DOHH2 (cell line): Measurements from ENCODE around the gene ZNF443.
"Not testable (repeated sequence)": the region's sequence is repeated elsewhere in the genome, so short reads cannot be mapped to it uniquely, and the experiment has no call there.

Experiments
- H3F3A ChIP-seq: fragments of 200-600 bp; sonication (generic), shearing (Covaris generic); 2 replicates; pipeline ENCODE4 v1.6.0; 2016; ENCODE audit warnings: antibody characterized with exemption, mild to moderate bottlenecking; ENCODE audit not compliant: control insufficient read depth, insufficient read depth
- H3K27ac ChIP-seq: fragments of 200-600 bp; sonication (generic); 2 replicates; pipeline ENCODE4 v1.5.1; 2014; ENCODE audit warnings: low read depth, mild to moderate bottlenecking, low read length, moderate library complexity
- H3K27me3 ChIP-seq: fragments of 200-600 bp; sonication (generic); 2 replicates; pipeline ENCODE4 v1.6.1; 2014; ENCODE audit warnings: mild to moderate bottlenecking, low read length, mixed read lengths; ENCODE audit not compliant: control insufficient read depth
- H3K36me3 ChIP-seq: fragments of 200-600 bp; sonication (generic); 2 replicates; pipeline ENCODE4 v1.6.1; 2014; ENCODE audit warnings: mild to moderate bottlenecking, low read length, moderate library complexity, mixed read lengths; ENCODE audit not compliant: control insufficient read depth
- H3K4me1 ChIP-seq: fragments of 200-600 bp; sonication (generic); 2 replicates; pipeline ENCODE4 v1.6.1; 2014; ENCODE audit warnings: mild to moderate bottlenecking, low read length, mixed read lengths; ENCODE audit not compliant: control insufficient read depth
- H3K4me2 ChIP-seq: fragments of 200-600 bp; sonication (generic); 2 replicates; pipeline ENCODE4 v1.6.0; 2014; ENCODE audit warnings: mild to moderate bottlenecking, low read length, moderate library complexity
- H3K4me3 ChIP-seq: fragments of 200-600 bp; sonication (generic); 2 replicates; pipeline ENCODE4 v1.5.1; 2014; ENCODE audit warnings: mild to moderate bottlenecking, low read length, mixed read lengths
- H3K79me2 ChIP-seq: fragments of 200-600 bp; sonication (generic); 2 replicates; pipeline ENCODE4 v1.6.1; 2014; ENCODE audit warnings: mild to moderate bottlenecking, low read length, mixed read lengths; ENCODE audit not compliant: control insufficient read depth
- H3K9me2 ChIP-seq: fragments of 200-600 bp; sonication (generic); replicated peaks from 2 replicates; pipeline ENCODE4 v1.6.1; 2014; ENCODE audit warnings: mild to moderate bottlenecking, low read length, mixed read lengths; ENCODE audit not compliant: control insufficient read depth
- H3K9me3 ChIP-seq: fragments of 200-600 bp; sonication (generic); 2 replicates; pipeline ENCODE4 v1.6.1; 2014; ENCODE audit warnings: antibody characterized with exemption, low read length, mixed read lengths; ENCODE audit not compliant: control insufficient read depth, insufficient read depth
- H4K20me1 ChIP-seq: fragments of 200-600 bp; sonication (generic); 2 replicates; pipeline ENCODE4 v1.6.0; 2014; ENCODE audit warnings: low read depth, mild to moderate bottlenecking, antibody characterized with exemption, low read length, moderate library complexity; ENCODE audit not compliant: control insufficient read depth, insufficient read depth
- EZH2phosphoT487 ChIP-seq: fragments of 200-600 bp; sonication (generic); IDR thresholded peaks from 2 replicates; pipeline ENCODE4 v1.6.1; 2017; ENCODE audit warnings: borderline replicate concordance, mild to moderate bottlenecking, antibody characterized with exemption, low read length, moderate library complexity, mixed read lengths
- TF ChIP-seq, protein P1 (sequence below): fragments of 200-600 bp; sonication (generic); IDR thresholded peaks from one replicate; pipeline ENCODE4 v1.5.1; 2014; ENCODE audit warnings: antibody characterized with exemption, mild to moderate bottlenecking, low read depth, low read length; ENCODE audit not compliant: poor library complexity, severe bottlenecking

ZNF443 gene

DNA sequence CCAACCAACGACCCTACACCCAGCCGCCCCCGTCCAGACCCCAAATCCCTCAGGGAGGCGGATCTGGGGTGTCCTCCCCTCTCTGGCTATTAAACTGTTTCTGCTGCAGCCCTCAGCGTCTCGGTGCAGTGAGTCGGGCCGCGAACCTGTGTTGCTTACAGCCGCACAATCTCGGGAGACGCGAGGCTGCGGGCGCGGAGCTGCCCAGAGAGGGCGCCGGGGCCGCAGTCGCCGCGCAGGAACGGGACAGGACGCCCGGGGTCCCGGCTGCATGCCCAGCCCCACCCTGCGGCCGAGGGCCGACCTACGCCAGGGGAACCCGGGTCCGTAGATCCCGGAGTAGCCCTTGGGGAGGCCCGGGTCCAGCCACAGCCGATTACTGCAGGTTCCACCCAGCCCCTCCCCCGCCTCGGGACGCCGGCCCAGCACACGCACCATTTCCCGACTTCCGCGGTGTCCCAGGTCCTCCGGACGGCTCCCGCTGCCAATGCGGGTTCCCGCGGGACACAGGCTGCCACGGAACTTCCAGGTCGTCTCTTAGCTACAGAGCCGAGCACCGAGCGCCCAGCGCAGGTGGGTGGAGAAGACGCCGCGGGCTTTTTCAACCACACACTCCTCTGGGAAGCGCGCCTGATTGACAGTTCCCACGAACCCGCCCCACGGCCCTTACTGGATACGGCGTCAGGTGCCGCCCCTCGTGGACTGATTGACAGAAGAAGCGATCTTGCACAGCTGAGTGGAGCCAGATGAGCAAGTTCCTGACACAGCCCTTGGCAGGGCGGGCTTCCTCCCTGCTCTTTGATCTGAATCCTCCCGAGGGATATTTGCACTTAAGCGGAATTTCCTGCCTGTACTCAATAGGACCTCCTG is 40.0 kb downstream of the ZNF443 start, which contains the start of gene ZNF799:
ZNF799 (minus strand) TSS at position 639 of the 870 bp plus-strand sequence; CDS start at position 438, 201 bp downstream.
- Histone ChIP-seq H3K4me2 (peak within 1 kb of the TSS; percentile 97), H3K27me3 (peaks cover 2% of the 10 kb centered on the region; the same call in 1 of the 2 replicates), H3K9me2 (no peaks in the 10 kb centered on the region), H3K9me3 (no peaks in the 10 kb centered on the region), H3K79me2 (peaks cover 8% of the 10 kb centered on the region), H3K4me1 (peaks cover 10% of the 10 kb centered on the region), H4K20me1 (no peaks in the 10 kb centered on the region), H3F3A (no peaks in the 10 kb centered on the region), H3K27ac (peak within 1 kb of the TSS; percentile 50), H3K4me3 (peak within 1 kb of the TSS; percentile 93), H3K36me3 (no peaks in the 10 kb centered on the region)
- TF ChIP-seq, protein P1, sequence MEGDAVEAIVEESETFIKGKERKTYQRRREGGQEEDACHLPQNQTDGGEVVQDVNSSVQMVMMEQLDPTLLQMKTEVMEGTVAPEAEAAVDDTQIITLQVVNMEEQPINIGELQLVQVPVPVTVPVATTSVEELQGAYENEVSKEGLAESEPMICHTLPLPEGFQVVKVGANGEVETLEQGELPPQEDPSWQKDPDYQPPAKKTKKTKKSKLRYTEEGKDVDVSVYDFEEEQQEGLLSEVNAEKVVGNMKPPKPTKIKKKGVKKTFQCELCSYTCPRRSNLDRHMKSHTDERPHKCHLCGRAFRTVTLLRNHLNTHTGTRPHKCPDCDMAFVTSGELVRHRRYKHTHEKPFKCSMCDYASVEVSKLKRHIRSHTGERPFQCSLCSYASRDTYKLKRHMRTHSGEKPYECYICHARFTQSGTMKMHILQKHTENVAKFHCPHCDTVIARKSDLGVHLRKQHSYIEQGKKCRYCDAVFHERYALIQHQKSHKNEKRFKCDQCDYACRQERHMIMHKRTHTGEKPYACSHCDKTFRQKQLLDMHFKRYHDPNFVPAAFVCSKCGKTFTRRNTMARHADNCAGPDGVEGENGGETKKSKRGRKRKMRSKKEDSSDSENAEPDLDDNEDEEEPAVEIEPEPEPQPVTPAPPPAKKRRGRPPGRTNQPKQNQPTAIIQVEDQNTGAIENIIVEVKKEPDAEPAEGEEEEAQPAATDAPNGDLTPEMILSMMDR, result peak; percentile 40
- no peak for TF ChIP-seq EZH2phosphoT487

DNA sequence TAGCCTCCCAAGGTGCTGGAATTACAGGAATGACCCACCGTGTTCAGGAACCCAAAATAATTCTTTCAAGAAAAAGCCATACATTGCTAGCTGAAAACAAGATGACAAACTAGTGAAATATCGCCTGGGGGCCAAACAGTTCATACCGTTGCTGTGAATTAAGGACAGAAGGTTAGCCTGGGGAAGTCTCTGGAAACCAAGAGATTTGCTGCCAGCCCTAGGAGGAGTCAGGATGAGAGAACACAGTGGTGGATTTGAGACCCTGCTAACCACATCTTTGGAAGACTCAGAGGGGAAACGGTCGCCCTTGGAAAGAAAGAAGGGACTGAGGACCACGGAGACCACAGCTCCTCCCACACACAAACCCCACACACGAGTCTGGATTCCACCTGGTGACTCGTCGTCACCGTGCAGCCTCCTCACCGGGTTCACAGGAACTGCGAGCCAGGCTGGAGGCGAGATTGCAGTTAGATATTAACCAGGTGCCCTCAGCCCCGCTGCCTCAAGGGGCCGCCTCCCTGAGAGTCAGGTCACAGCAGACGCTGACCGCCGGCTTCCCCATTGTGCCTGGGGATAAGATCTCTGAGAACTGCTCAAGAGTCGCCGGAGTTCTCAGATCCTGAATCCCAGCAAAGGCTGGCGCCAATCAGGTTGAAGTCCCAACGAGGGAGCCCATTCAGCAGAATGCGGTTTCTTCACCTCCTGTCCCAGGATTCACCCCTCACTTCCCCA is 40.8 kb downstream of the ZNF443 start:
- Histone ChIP-seq H3K4me2 (peak overlapping the region; percentile 97), H3K4me3 (peak overlapping the region; percentile 93)
- not testable (repeated sequence) for H3K27ac ChIP-seq, H3K4me1 ChIP-seq, H3K79me2 ChIP-seq, H3K27me3 ChIP-seq, H3F3A ChIP-seq, H3K9me2 ChIP-seq, H3K9me3 ChIP-seq, H4K20me1 ChIP-seq, H3K36me3 ChIP-seq

DNA sequence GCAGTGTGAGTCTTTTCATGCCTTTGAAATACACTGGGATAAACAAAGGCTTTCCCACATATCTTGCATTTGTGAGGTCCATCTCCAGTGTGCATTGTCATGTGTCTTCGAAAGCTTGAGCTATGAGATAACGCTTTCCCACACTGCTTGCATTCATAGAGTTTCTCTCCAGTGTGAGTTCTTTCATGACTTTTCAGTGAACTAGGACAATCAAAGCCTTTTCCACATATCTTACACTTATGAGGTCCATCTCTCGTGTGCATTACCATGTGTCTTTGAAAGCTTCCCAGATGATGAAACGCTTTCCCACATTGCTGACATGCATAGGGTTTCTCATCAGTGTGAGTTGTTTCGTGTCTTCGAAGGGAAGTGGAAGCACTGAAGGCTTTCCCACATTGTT is 49.7 kb downstream of the ZNF443 start:
- H3K27me3 ChIP-seq, H3F3A ChIP-seq, H3K9me3 ChIP-seq, H3K4me2 ChIP-seq, H3K9me2 ChIP-seq, H3K4me1 ChIP-seq, H3K79me2 ChIP-seq, H3K4me3 ChIP-seq, H3K27ac ChIP-seq, H4K20me1 ChIP-seq: not testable (repeated sequence)
- peaks cover 20% of the 10 kb centered on the region for H3K36me3 ChIP-seq

DNA sequence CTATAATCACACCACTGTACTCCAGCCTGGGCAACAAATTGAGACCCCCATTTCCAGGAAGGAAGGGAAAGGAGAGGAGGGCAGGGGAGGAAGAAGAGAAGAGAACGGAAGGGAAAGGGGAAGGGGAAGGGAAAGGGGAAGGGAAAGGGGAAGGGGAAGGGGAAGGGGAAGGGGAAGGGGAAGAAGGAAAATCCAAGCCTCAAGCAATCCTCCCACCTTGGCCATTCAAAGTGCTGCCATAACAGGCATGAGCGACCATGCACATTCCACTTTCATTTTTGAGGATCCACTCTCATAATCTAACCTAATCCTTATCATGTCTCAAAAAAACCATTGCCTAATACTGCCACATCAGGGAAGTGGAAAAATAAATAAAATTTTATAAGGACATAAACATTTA is 54.5 kb downstream of the ZNF443 start:
- H3K27ac ChIP-seq, H3F3A ChIP-seq, H3K4me2 ChIP-seq, H3K9me2 ChIP-seq, H3K4me1 ChIP-seq, H3K27me3 ChIP-seq, H4K20me1 ChIP-seq, H3K79me2 ChIP-seq, H3K4me3 ChIP-seq: not testable (repeated sequence)
- peaks cover 11% of the 10 kb centered on the region; the same call in 1 of the 2 replicates for H3K9me3 ChIP-seq
- H3K36me3 ChIP-seq, result peaks cover 16% of the 10 kb centered on the region
